Keratinocyte (primary cell): ENCODE data around the gene IFITM10.

ENCODE experiments used
- CTCF ChIP-seq, 3 experiments: IDR thresholded peaks in 1 of 3; conservative IDR thresholded peaks in 1 of 3; optimal IDR thresholded peaks in 1 of 3; 2 replicates in 2 of 3; 3 replicates in 1 of 3; pipeline versions ENCODE3 to v1.5.1; 2011; ENCODE audit warnings: low read length in 3 of 3, mild to moderate bottlenecking in 3 of 3, moderate library complexity in 2 of 3, control low read depth in 1 of 3, inconsistent platforms in 1 of 3; ENCODE audit not compliant: insufficient read depth in 2 of 3; ENCODE audit errors: extremely low read depth in 1 of 3
- EZH2 ChIP-seq: IDR thresholded peaks from one replicate; pipeline ENCODE4 v1.6.1; 2012; ENCODE audit warnings: inconsistent platforms, mild to moderate bottlenecking, low read length, moderate library complexity

DNA sequence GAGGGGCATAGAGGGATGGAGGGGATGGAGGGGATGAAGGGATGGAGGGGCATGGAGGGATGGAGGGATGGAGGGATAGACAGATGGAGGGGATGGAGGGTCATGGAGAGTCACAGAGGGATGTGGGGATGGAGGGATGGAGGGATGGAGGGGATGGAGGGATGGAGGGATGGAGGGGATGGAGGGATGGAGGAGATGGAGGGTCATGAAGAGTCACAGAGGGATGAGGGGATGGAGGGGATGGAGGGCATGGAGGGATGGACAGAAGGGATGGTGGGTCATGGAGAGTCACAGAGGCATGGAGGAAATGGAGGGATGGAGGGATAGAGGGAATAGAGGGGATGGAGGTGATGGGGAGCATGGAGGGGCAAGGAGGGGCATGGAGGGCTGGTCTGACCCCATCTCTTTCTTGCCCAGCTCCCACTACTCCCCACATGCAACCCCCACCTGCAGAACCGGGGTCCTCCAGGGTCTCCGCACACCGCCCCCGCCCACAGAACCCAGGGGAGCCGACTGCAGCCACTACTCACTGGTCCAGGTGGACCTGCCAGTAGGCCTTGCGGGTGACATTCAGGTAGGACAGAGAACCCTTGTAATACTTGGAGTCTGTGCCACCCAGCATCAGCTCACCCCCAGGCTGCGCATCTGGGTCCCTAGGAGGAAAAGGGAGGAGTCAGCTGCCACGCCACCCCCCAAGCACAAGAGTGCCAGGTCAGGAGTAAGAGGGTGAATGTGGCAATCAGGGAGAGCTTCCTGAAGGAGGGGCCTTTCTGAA, 4.2 kb upstream of the IFITM10 start:
- TF ChIP-seq CTCF (optimal IDR thresholded peaks at IDR 0.05 in 1 of 3, IDR thresholded peaks at IDR 0.05 in 1 of 3, conservative IDR thresholded peaks at IDR 0.05 in 1 of 3; ENCODE audit: extremely low read depth in 1 of 3, insufficient read depth in 2 of 3, low read length in 3 of 3) (no peak), EZH2 (no peak)
